Measurements from ENCODE around the gene ALPK3. TPM values are rescaled to one million over a fixed set of nuclear protein-coding genes. Genes with fewer than 3 reads are reported as not detected.

The ALPK3 gene
- total and polyA plus RNA-seq, 2 donors (not counting 3 experiments of a cell fraction or from before 2014, with no cell fraction given): 18.4 to 36.2 TPM

GRCh38 chr15:84842781-84843180, 25.6 kb downstream of the ALPK3 start:
- intact Hi-C loops (cut with micrococcal nuclease) (no loop called here), dilution Hi-C loops (cut with MboI; ENCODE audit: extremely low pct_ligation_motif_present, low sequenced_read_pairs) (loop anchor here (25.0 kb wide), 1 partner anchor 120 kb away; no protein-coding TSS in a partner anchor)
- no TSS peak for BruUV-seq (replicated peaks)
- FAIRE-seq (no peak), DNase-seq (ENCODE audit: low read depth, low spot score) (no peak)
- Histone ChIP-seq H3K9ac (replicated peaks; ENCODE audit: extremely low read depth, insufficient read depth, low read length) (no peak overlapping the region), H3K27ac (ENCODE audit: insufficient read depth, low read depth, low read length) (no peak overlapping the region), H3K36me3 (ENCODE audit: control insufficient read depth in 2 of 2, extremely low read depth in 1 of 2, insufficient read depth in 2 of 2, low read length in 2 of 2) (peaks cover 0 to 16% of the 10 kb centered on the region in 2 experiments), H4K20me1 (replicated peaks; ENCODE audit: control insufficient read depth, extremely low read depth, insufficient read depth, low read length) (no peaks in the 10 kb centered on the region), H3K4me2 (ENCODE audit: insufficient read depth, low read length) (no peak overlapping the region), H2AFZ (ENCODE audit: low read depth, low read length) (no peak overlapping the region), H3K4me1 (ENCODE audit: control insufficient read depth, extremely low read depth, insufficient read depth, low read length) (no peaks in the 10 kb centered on the region), H3K9me3 (replicated peaks; ENCODE audit: control insufficient read depth, insufficient read depth, low read length) (peaks cover 2% of the 10 kb centered on the region), H3K27me3 (ENCODE audit: control insufficient read depth in 2 of 2, insufficient read depth in 2 of 2, low read length in 2 of 2) (no peaks in the 10 kb centered on the region), H3K4me3 (replicated peaks in 1 of 3; ENCODE audit: insufficient read depth in 1 of 3, low read depth in 1 of 3, low read length in 3 of 3) (no peak overlapping the region), H3K9me1 (replicated peaks; ENCODE audit: control insufficient read depth, extremely low read depth, insufficient read depth, low read length) (no peaks in the 10 kb centered on the region), H3K79me2 (ENCODE audit: control insufficient read depth, insufficient read depth, low read length) (no peaks in the 10 kb centered on the region)
- POLR2A ChIA-PET: no interaction called here
- TF ChIP-seq POLR2AphosphoS5 (IDR thresholded peaks at IDR 0.05; ENCODE audit: insufficient read depth, low read depth, low read length) (no peak), CTCF (IDR thresholded peaks at IDR 0.05; ENCODE audit: extremely low read depth in 1 of 2, insufficient read depth in 1 of 2, low read depth in 1 of 2, low read length in 2 of 2) (no peak), FOS (IDR thresholded peaks at IDR 0.05; ENCODE audit: borderline replicate concordance, insufficient read depth, low read length) (no peak)
- CTCF ChIA-PET: interaction anchor here (1.2 to 4.3 kb wide), 2 partner anchors 86 to 255 kb away, joined by 3 to 44 read pairs; no protein-coding TSS in a partner anchor

GRCh38 chr15:84844964-84845363, 27.8 kb downstream of the ALPK3 start:
- Histone ChIP-seq H3K4me3 (replicated peaks in 1 of 3; ENCODE audit: insufficient read depth in 1 of 3, low read depth in 1 of 3, low read length in 3 of 3) (no peak overlapping the region), H3K9ac (replicated peaks; ENCODE audit: extremely low read depth, insufficient read depth, low read length) (no peak overlapping the region), H3K9me3 (replicated peaks; ENCODE audit: control insufficient read depth, insufficient read depth, low read length) (peaks cover 2% of the 10 kb centered on the region), H3K4me1 (ENCODE audit: control insufficient read depth, extremely low read depth, insufficient read depth, low read length) (no peaks in the 10 kb centered on the region), H3K36me3 (ENCODE audit: control insufficient read depth in 2 of 2, extremely low read depth in 1 of 2, insufficient read depth in 2 of 2, low read length in 2 of 2) (peaks cover 0 to 5% of the 10 kb centered on the region in 2 experiments), H3K9me1 (replicated peaks; ENCODE audit: control insufficient read depth, extremely low read depth, insufficient read depth, low read length) (no peaks in the 10 kb centered on the region), H3K27ac (ENCODE audit: insufficient read depth, low read depth, low read length) (no peak overlapping the region), H2AFZ (ENCODE audit: low read depth, low read length) (no peak overlapping the region), H3K4me2 (ENCODE audit: insufficient read depth, low read length) (no peak overlapping the region), H4K20me1 (replicated peaks; ENCODE audit: control insufficient read depth, extremely low read depth, insufficient read depth, low read length) (no peaks in the 10 kb centered on the region), H3K79me2 (ENCODE audit: control insufficient read depth, insufficient read depth, low read length) (no peaks in the 10 kb centered on the region), H3K27me3 (ENCODE audit: control insufficient read depth in 2 of 2, insufficient read depth in 2 of 2, low read length in 2 of 2) (no peaks in the 10 kb centered on the region)
- POLR2A ChIA-PET: interaction anchor here (0.7 kb wide), 1 partner anchor 276 kb away, joined by 5 read pairs; no protein-coding TSS in a partner anchor
- dilution Hi-C loops (cut with MboI; ENCODE audit: extremely low pct_ligation_motif_present, low sequenced_read_pairs): loop anchor here (25.0 kb wide), 1 partner anchor 117 kb away; no protein-coding TSS in a partner anchor
- no TSS peak for BruUV-seq (replicated peaks)
- DNase-seq (ENCODE audit: low read depth, low spot score) (no peak), FAIRE-seq (no peak)
- CTCF ChIA-PET: interaction anchor here (0.8 to 4.3 kb wide), 15 partner anchors 10 to 324 kb away, joined by 3 to 44 read pairs (median 4); no protein-coding TSS in a partner anchor
- intact Hi-C loops (cut with micrococcal nuclease): loop anchor here (1.0 to 2.0 kb wide), 4 partner anchors 67 to 257 kb away; no protein-coding TSS in a partner anchor
- TF ChIP-seq POLR2AphosphoS5 (IDR thresholded peaks at IDR 0.05; ENCODE audit: insufficient read depth, low read depth, low read length): no peak
- no peak for TF ChIP-seq CTCF (IDR thresholded peaks at IDR 0.05; ENCODE audit: extremely low read depth in 1 of 2, insufficient read depth in 1 of 2, low read depth in 1 of 2, low read length in 2 of 2)
- no peak for TF ChIP-seq JUN (IDR thresholded peaks at IDR 0.05; ENCODE audit: borderline replicate concordance, insufficient read depth, insufficient read length, low read depth)

Measured in endothelial cell of umbilical vein (primary cell).